Heart right ventricle (tissue), 16 donors: ENCODE measurements around the gene NCKAP5. TPM values are rescaled to one million over a fixed set of nuclear protein-coding genes. Genes with fewer than 3 reads are reported as not detected.

Experiments
- ATAC-seq, 8 donors: fragments of 200-7000 bp; cut with Tn5 transposase; one replicate each; pipeline ENCODE4 v1.9.1; 2020; ENCODE audit warnings: mild to moderate bottlenecking in 8 of 8, moderate library complexity in 8 of 8, moderate number of reproducible peaks in 1 of 8
- DNase-seq, 2 donors: peaks; one replicate each; pipeline ENCODE4 v3.0.0-alpha.2; 2020
- H3K27ac ChIP-seq, 10 donors: fragments of 200-600 bp; sonication (generic) in 2 of 10; one replicate each; pipeline versions ENCODE4 v1.5.0 to v1.8.0; 2020 to 2022; ENCODE audit warnings: mild to moderate bottlenecking in 3 of 10
- H3K27me3 ChIP-seq, 7 donors: fragments of 200-600 bp; one replicate each; pipeline ENCODE4 v1.8.0; 2021 to 2022; ENCODE audit warnings: mild to moderate bottlenecking in 2 of 7
- H3K36me3 ChIP-seq, 9 donors: fragments of 200-600 bp; sonication (generic) in 1 of 9; one replicate each; pipeline versions ENCODE4 v1.5.0 to v1.8.0; 2020 to 2022; ENCODE audit warnings: mild to moderate bottlenecking in 2 of 9
- H3K4me1 ChIP-seq, 9 donors: fragments of 200-600 bp; sonication (generic) in 1 of 9; one replicate each; pipeline versions ENCODE4 v1.5.0 to v1.8.0; 2020 to 2022; ENCODE audit warnings: mild to moderate bottlenecking in 4 of 9
- H3K4me3 ChIP-seq, 10 donors: fragments of 200-600 bp; sonication (generic) in 2 of 10; one replicate each; pipeline versions ENCODE4 v1.5.0 to v1.8.0; 2020 to 2022; ENCODE audit warnings: mild to moderate bottlenecking in 7 of 10, moderate library complexity in 2 of 10
- H3K9me3 ChIP-seq, 11 donors: fragments of 200-600 bp in 10 of 11; sonication (generic) in 2 of 11; one replicate each; pipeline versions ENCODE4 v1.5.0 to v1.8.0; 2013 to 2022; ENCODE audit warnings: mild to moderate bottlenecking in 2 of 11, control low read depth in 1 of 11, moderate library complexity in 1 of 11
- WGBS, 2 donors: extraction: QIAGEN DNeasy Blood & Tissue Kit; methylation state at CpG; one replicate each; pipeline ENCODE4 v1.1.7; 2013; ENCODE audit warnings: inconsistent platforms in 1 of 2; 5-methylcytosine and 5-hydroxymethylcytosine counted together
- intact Hi-C, 10 donors: fragments of 100-400 bp; cut with DNase I; formaldehyde crosslinking; loops; one replicate each; pipeline versions ENCODE4 v1.11.1 to v1.14.2; 2022
- polyA plus RNA-seq, 2 donors: library from polyadenylated mRNA; stranded (reverse); fragments of 200-250 nt; gene quantifications; one replicate each; pipeline ENCODE4 v1.2.3, GENCODE V29; 2013
- total RNA-seq, 10 donors: library from RNA; stranded (reverse); fragmentation: NEBNext Ultra II Directional in 3 of 10; extraction: Animal tissue kit (Norgen Biotek cat#: 25700) in 3 of 10; gene quantifications; one replicate each; pipeline versions ENCODE4 v1.2.1 to v1.2.4, GENCODE V29; 2021 to 2023
- TF ChIP-seq, protein P1 (sequence below), 9 donors: fragments of 200-600 bp; sonication (generic) in 2 of 9; IDR thresholded peaks; one replicate each; pipeline versions ENCODE4 v1.5.0 to v1.8.0; 2021 to 2022; ENCODE audit warnings: antibody characterized with exemption in 9 of 9, mild to moderate bottlenecking in 5 of 9, moderate library complexity in 1 of 9
- donor health status: Arrhythmogenic right ventricular cardiomyopathy.
- donor health status: ischemic (EF 13 %, LVEDD 7.1; RV severe dilation, severe dysfunction).
- donor health status: healthy with polysubstance abuse.
- donor health status: DM: no; HTN: yes; CAD: no.
- donor health status: DM: no; HTN: no; CAD: no.
- donor health status: ischemic (EF 25% LVEDD 6.9; RV normal size, moderate dysfunction).
- donor health status: ischemic (EF 25% LVEDD 5.7; RV mildly dilated, moderate dysfunction).
- donor health status: healthy.
- donor health status: DM: yes; HTN: yes; CAD: no.
- donor health status: Ischemic cardiomyopathy.
- donor health status: ischemic (EF 35%, LVEDD 5.7; RV mildly dilated, moderate dysfunction).
- donor health status: nonischemic (EF 11% LVEDD 7.7; RV severe dilation, severe dysfunction).
- donor health status: DM: yes; HTN: yes; CAD: no.
- donor health status: PGD.
- donor health status: ischemic (EF 29% LVEDD 5.4; RV normal size, mild dysfunction).
- donor health status: nonischemic (EF 23%, LVEDD 6.1; RV moderate dilation, normal function).

Gene NCKAP5
- total and polyA plus RNA-seq, 12 donors, result 0.57 to 11.7 (median 6.2) TPM

DNA sequence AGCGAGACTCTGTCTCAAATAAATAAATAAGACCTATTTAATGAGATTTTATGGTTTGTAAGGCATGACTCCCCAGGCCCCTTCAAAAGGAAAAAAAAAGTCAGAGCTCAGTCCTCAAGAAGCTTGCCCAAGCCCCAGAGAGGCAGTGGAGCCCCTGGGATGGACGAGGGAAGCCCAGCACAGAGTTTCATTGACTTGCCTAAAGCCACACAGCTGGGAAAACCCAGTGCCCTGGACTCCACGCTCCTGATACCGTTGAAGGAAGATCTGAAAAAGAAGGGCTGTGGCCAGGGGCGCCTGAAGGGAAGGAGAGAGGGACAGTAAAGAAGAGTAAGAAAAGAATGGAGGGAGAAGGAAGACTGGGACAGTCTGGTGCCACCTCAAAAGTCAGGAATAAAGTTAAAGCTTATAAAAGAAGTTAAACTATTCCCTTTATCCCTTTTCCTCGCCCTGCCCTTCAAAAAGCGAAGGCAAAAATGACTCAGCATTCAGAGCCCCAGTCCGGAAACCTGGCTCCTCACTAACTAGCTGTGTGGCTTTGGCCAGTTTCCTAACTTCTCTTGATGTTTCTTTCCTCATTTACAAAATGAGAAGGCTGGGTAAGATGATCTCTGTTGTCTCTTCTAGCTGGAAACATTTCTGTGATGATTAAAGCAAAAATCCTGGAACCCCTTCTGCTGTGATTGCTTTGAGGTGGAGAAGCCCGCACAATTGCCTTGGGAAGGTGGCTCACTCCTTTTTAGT, 945.0 kb downstream of the NCKAP5 start:
- H3K27ac ChIP-seq, result no peak overlapping the region
- ATAC-seq (no peak), DNase-seq (no peak)
- no peaks in the 10 kb centered on the region for H3K9me3 ChIP-seq
- no peak overlapping the region for H3K4me3 ChIP-seq
- TF ChIP-seq, protein P1, sequence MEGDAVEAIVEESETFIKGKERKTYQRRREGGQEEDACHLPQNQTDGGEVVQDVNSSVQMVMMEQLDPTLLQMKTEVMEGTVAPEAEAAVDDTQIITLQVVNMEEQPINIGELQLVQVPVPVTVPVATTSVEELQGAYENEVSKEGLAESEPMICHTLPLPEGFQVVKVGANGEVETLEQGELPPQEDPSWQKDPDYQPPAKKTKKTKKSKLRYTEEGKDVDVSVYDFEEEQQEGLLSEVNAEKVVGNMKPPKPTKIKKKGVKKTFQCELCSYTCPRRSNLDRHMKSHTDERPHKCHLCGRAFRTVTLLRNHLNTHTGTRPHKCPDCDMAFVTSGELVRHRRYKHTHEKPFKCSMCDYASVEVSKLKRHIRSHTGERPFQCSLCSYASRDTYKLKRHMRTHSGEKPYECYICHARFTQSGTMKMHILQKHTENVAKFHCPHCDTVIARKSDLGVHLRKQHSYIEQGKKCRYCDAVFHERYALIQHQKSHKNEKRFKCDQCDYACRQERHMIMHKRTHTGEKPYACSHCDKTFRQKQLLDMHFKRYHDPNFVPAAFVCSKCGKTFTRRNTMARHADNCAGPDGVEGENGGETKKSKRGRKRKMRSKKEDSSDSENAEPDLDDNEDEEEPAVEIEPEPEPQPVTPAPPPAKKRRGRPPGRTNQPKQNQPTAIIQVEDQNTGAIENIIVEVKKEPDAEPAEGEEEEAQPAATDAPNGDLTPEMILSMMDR (IDR thresholded peaks at IDR 0.05), result no peak
- intact Hi-C loops, result no loop called here
- no peaks in the 10 kb centered on the region for H3K36me3 ChIP-seq
- WGBS, 2 donors, result 68 to 83% methylated on average over 9 of the region's 9 CpGs
- peaks cover 0 to 10% (median 0%) of the 10 kb centered on the region in 7 donors for H3K27me3 ChIP-seq
- peaks cover 0 to 11% (median 0%) of the 10 kb centered on the region in 9 donors for H3K4me1 ChIP-seq
